K562 (cell line): ENCODE measurements around the gene RAB5A. TPM values are rescaled to one million over a fixed set of nuclear protein-coding genes. Genes with fewer than 3 reads are reported as not detected.
A peak's percentile ranks its signal among the peaks of the same experiment; 100 is the strongest.

ENCODE experiments used
- ATF3 ChIP-seq, 2 experiments: fragments of 450-650 bp in 1 of 2; sonication (generic) in 1 of 2; formaldehyde crosslinking in 1 of 2; IDR thresholded peaks in 1 of 2; conservative IDR thresholded peaks in 1 of 2; 2 replicates each; pipeline versions ENCODE4 v1.6.1 to v1.8.1; 2016 to 2023; ENCODE audit warnings: mild to moderate bottlenecking in 2 of 2, moderate library complexity in 2 of 2, inconsistent platforms in 1 of 2, missing genetic modification reagents in 1 of 2
- CHD2 ChIP-seq: IDR thresholded peaks from 2 replicates; pipeline ENCODE4 v1.6.1; 2011; ENCODE audit warnings: low read depth, low read length
- ETS1 ChIP-seq: conservative IDR thresholded peaks from 2 replicates; pipeline ENCODE4 v1.6.1; 2011; ENCODE audit warnings: low read depth, mild to moderate bottlenecking, low read length; ENCODE audit not compliant: control insufficient read depth
- IRF2 ChIP-seq: sonication (generic); formaldehyde crosslinking; IDR thresholded peaks from 2 replicates; pipeline ENCODE4 v1.8.1; 2022; ENCODE audit warnings: mild to moderate bottlenecking, missing genetic modification reagents
- MTA3 ChIP-seq: fragments of 450-650 bp; formaldehyde crosslinking; IDR thresholded peaks from 2 replicates; pipeline ENCODE4 v1.6.1; 2017; ENCODE audit warnings: mild to moderate bottlenecking, borderline replicate concordance
- MTF1 ChIP-seq: fragments of 250-450 bp; sonication (Bioruptor Pico); IDR thresholded peaks from 2 replicates; pipeline ENCODE4 v1.9.0; 2021; ENCODE audit warnings: moderate library complexity, mild to moderate bottlenecking, inconsistent platforms, borderline replicate concordance
- MYC ChIP-seq, 2 experiments: fragments of 250-450 bp in 1 of 2; sonication (Bioruptor Pico) in 1 of 2; IDR thresholded peaks; 2 replicates each; pipeline versions ENCODE4 v1.5.1 to v1.6.1; 2012 to 2021; ENCODE audit warnings: low read depth in 2 of 2, borderline replicate concordance in 1 of 2, improper control_type of control experiment in 1 of 2, low read length in 1 of 2, mild to moderate bottlenecking in 1 of 2, moderate library complexity in 1 of 2
- SMARCB1 ChIP-seq: IDR thresholded peaks from 2 replicates; pipeline ENCODE4 v1.6.1; 2011; ENCODE audit warnings: improper control_type of control experiment, low read depth; ENCODE audit not compliant: insufficient read length
- THRB ChIP-seq: fragments of 450-650 bp; formaldehyde crosslinking; conservative IDR thresholded peaks from 2 replicates; pipeline ENCODE4 v1.4.0; 2022; ENCODE audit warnings: mild to moderate bottlenecking, missing genetic modification characterization
- ZBTB26 ChIP-seq: fragments of 450-650 bp; formaldehyde crosslinking; IDR thresholded peaks from 2 replicates; pipeline ENCODE4 v1.4.0; 2022; ENCODE audit warnings: missing genetic modification characterization
- ZKSCAN8 ChIP-seq: fragments of 200-800 bp; sonication (Bioruptor generic); IDR thresholded peaks from 2 replicates; pipeline ENCODE4 v1.6.1; 2016; ENCODE audit warnings: missing genetic modification characterization, missing compliant biosample characterization
- polyA plus RNA-seq, 8 experiments: library from polyadenylated mRNA; depleted of rRNA in 4 of 8; stranded (reverse) in 5 of 8; unstranded in 3 of 8; fragments of >200 nt; fragmentation: Nextera tagmentation in 2 of 8; fragmentation: Illumina TruSeq in 1 of 8; extraction: Ambion mirVana in 2 of 8; extraction: Trizol in 1 of 8; gene quantifications; 2 replicates each; pipeline versions ENCODE4 v1.2.1 to v1.2.3, GENCODE V29; 2011 to 2014; ENCODE audit warnings: inconsistent platforms in 1 of 8, missing spikeins in 1 of 8
- total RNA-seq, 7 experiments: library from RNA; depleted of rRNA in 6 of 7; stranded (reverse); fragments of >200 nt in 6 of 7; fragmentation: Illumina TruSeq in 2 of 7; extraction: Trizol in 2 of 7; gene quantifications; 2 replicates each; pipeline versions ENCODE4 v1.2.1 to v1.2.3, GENCODE V29; 2011 to 2021; ENCODE audit warnings: low replicate concordance in 1 of 7
- TF ChIP-seq, protein P1 (sequence below): fragments of 250-450 bp; sonication (Bioruptor Pico); IDR thresholded peaks from 2 replicates; pipeline ENCODE4 v1.8.0; 2022; ENCODE audit warnings: inconsistent platforms, mild to moderate bottlenecking, moderate library complexity, borderline replicate concordance
- TF ChIP-seq, protein P2 (sequence below): sonication (generic); formaldehyde crosslinking; IDR thresholded peaks from 2 replicates; pipeline ENCODE4 v1.8.0; 2022; ENCODE audit warnings: missing genetic modification reagents, mild to moderate bottlenecking, borderline replicate concordance
- TF ChIP-seq, protein P3 (sequence below), 2 experiments: fragments of 250-450 bp in 1 of 2; fragments of 450-650 bp in 1 of 2; sonication (Bioruptor Pico) in 1 of 2; IDR thresholded peaks; 2 replicates each; pipeline versions ENCODE4 v1.6.1 to v1.8.0; 2016 to 2021; ENCODE audit warnings: mild to moderate bottlenecking in 2 of 2, moderate library complexity in 2 of 2, missing compliant biosample characterization in 1 of 2, missing genetic modification characterization in 1 of 2
- TF ChIP-seq, protein P4 (sequence below): sonication (generic); formaldehyde crosslinking; IDR thresholded peaks from 2 replicates; pipeline ENCODE4 v1.8.0; 2022; ENCODE audit warnings: mild to moderate bottlenecking, missing genetic modification reagents

Gene RAB5A
- total and polyA plus RNA-seq, 9 of the 15 experiments (the other 6 are each of a cell fraction or from before 2014, with no cell fraction given), result 28.3 to 64.2 (median 49.0) TPM

DNA sequence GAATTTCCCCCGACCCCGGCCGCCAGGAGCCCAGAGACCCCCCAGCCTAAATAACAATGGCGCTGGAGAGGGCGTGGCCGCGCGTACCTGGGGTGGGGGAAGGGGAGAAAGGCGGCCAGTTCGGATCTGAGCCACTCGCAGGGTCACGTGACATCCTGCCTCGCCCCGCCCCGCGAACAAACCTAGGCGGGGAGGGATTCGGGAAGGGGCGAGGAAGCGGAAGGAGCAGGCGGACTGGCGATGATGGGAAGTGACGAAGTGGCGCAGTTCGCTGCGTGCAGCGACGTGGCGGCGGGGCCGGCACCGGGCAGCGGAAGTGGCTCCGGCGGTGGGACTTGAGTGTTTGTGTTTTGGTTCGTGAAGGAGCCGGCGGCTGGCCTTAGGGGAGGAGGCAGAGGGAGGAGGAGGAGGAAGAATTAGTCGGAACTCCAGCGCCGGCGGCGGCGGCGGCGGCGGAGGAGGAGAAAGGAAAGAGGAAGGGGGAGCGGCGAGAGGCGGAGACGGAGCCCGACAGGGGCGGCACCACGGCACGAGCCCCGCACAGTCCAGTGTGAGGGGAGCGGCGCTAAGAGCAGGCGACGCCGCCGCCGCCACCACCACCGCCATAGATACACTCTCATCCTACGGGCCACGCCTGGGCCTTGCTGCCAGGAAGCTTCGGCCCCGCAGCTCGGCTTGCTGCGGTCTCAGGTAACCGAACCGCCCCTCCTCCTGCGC is at the start of gene RAB5A (continued):
- TF ChIP-seq IRF2 (CRISPR knock-in tag) (no peak), ZKSCAN8 (CRISPR knock-in tag) (no peak), SMARCB1 (no peak), ETS1 (peak; percentile 81), MTF1 (CRISPR knock-in tag) (no peak), CHD2 (peak; percentile 61; the same call in 1 of the 2 replicates), MTA3 (peak; percentile 74; the same call in 1 of the 2 replicates), ATF3 (IDR thresholded peaks at IDR 0.05) (no peak; the same call in 1 of the 2 replicates), ATF3 (CRISPR knock-in tag; conservative IDR thresholded peaks at IDR 0.05) (no peak; the same call in 1 of the 2 replicates), ZBTB26 (CRISPR knock-in tag) (no peak), MYC (IDR thresholded peaks at IDR 0.05; ENCODE audit: low read depth, low read length) (peak; percentile 87), MYC (CRISPR knock-in tag; IDR thresholded peaks at IDR 0.05; ENCODE audit: borderline replicate concordance, low read depth) (0 out of 2 replicates have a peak, but pooled peaks have one; percentile 29), THRB (no peak)
- TF ChIP-seq, protein P1, sequence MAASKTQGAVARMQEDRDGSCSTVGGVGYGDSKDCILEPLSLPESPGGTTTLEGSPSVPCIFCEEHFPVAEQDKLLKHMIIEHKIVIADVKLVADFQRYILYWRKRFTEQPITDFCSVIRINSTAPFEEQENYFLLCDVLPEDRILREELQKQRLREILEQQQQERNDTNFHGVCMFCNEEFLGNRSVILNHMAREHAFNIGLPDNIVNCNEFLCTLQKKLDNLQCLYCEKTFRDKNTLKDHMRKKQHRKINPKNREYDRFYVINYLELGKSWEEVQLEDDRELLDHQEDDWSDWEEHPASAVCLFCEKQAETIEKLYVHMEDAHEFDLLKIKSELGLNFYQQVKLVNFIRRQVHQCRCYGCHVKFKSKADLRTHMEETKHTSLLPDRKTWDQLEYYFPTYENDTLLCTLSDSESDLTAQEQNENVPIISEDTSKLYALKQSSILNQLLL, result no peak
- TF ChIP-seq, protein P2, sequence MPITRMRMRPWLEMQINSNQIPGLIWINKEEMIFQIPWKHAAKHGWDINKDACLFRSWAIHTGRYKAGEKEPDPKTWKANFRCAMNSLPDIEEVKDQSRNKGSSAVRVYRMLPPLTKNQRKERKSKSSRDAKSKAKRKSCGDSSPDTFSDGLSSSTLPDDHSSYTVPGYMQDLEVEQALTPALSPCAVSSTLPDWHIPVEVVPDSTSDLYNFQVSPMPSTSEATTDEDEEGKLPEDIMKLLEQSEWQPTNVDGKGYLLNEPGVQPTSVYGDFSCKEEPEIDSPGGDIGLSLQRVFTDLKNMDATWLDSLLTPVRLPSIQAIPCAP, result no peak
- TF ChIP-seq, protein P3, sequence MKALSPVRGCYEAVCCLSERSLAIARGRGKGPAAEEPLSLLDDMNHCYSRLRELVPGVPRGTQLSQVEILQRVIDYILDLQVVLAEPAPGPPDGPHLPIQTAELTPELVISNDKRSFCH (CRISPR knock-in tag; IDR thresholded peaks at IDR 0.05), result no peak
- TF ChIP-seq, protein P3 (tag; IDR thresholded peaks at IDR 0.05), result no peak; the same call in 1 of the 2 replicates
- TF ChIP-seq, protein P4, sequence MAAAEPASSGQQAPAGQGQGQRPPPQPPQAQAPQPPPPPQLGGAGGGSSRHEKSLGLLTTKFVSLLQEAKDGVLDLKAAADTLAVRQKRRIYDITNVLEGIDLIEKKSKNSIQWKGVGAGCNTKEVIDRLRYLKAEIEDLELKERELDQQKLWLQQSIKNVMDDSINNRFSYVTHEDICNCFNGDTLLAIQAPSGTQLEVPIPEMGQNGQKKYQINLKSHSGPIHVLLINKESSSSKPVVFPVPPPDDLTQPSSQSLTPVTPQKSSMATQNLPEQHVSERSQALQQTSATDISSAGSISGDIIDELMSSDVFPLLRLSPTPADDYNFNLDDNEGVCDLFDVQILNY, result 0 out of 2 replicates have a peak, but pooled peaks have one; percentile 14
